GM18909 (cell line): Measurements from ENCODE around the gene ABLIM1.

ENCODE experiments used
- ATAC-seq: cut with Tn5 transposase; IDR thresholded peaks from one replicate; pipeline ENCODE4 v1.9.1; 2021; ENCODE audit warnings: mild to moderate bottlenecking; ENCODE audit not compliant: unreplicated experiment, poor library complexity

The ABLIM1 gene

GRCh38 chr10:114431414-114432135 is 226.5 kb downstream of the ABLIM1 start:
- no peak for ATAC-seq

- ATAC-seq: no peak
Measured at GRCh38 chr10:114430688-114431413, 227.2 kb downstream of the ABLIM1 start.

- ATAC-seq: no peak
Measured at GRCh38 chr10:114429581-114430335, 228.3 kb downstream of the ABLIM1 start.

GRCh38 chr10:114427124-114427852 is 230.8 kb downstream of the ABLIM1 start:
- no peak for ATAC-seq

GRCh38 chr10:114426476-114426875 is 231.6 kb downstream of the ABLIM1 start:
- no peak for ATAC-seq

- ATAC-seq: no peak
Measured at GRCh38 chr10:114420811-114421485, 237.1 kb downstream of the ABLIM1 start.

GRCh38 chr10:114418109-114418508 is 240.0 kb downstream of the ABLIM1 start:
- no peak for ATAC-seq

GRCh38 chr10:114412907-114413797 is 244.9 kb downstream of the ABLIM1 start:
- no peak for ATAC-seq

- ATAC-seq: no peak
Measured at GRCh38 chr10:114408968-114409444, 249.1 kb downstream of the ABLIM1 start.

GRCh38 chr10:114408112-114408967 is 249.7 kb downstream of the ABLIM1 start:
- ATAC-seq: no peak

- ATAC-seq: no peak
Measured at GRCh38 chr10:114406455-114406854, 251.6 kb downstream of the ABLIM1 start.

- no peak for ATAC-seq
Measured at GRCh38 chr10:114405011-114405350, 253.1 kb downstream of the ABLIM1 start.

GRCh38 chr10:114404171-114405010 is 253.7 kb downstream of the ABLIM1 start, which contains the start of gene AFAP1L2:
AFAP1L2 (minus strand) TSS chr10:114404502; CDS start chr10:114404455, 47 bp downstream.
- ATAC-seq: no peak

- ATAC-seq: no peak
Measured at GRCh38 chr10:114403541-114404161, 254.4 kb downstream of the ABLIM1 start.

GRCh38 chr10:114402871-114403540 is 255.1 kb downstream of the ABLIM1 start:
- ATAC-seq: no peak

- ATAC-seq: no peak
Measured at GRCh38 chr10:114402233-114402632, 255.8 kb downstream of the ABLIM1 start.
